PC-3 (cell line): ENCODE measurements around the gene CRLF1. TPM values are rescaled to one million over a fixed set of nuclear protein-coding genes. Genes with fewer than 3 reads are reported as not detected.

Experiments used
- ATAC-seq: fragments of 200-7000 bp; cut with Tn5 transposase; 2 replicates; pipeline ENCODE4 v1.9.1; 2020; ENCODE audit warnings: mild to moderate bottlenecking, moderate library complexity
- BruUV-seq: library from RNA; stranded (reverse); fragments of 400-500 nt; replicated peaks from 2 replicates; lab custom pipeline; 2021; lab: Mats Ljungman, UMichigan
- CTCF ChIA-PET: fragments of 300-600 bp; sonication (Branson Sonifier 250); formaldehyde crosslinking; loops from one replicate; lab custom pipeline; 2022; ENCODE audit warnings: antibody characterized with exemption; lab: Charles Lee
- POLR2A ChIA-PET: fragments of 300-600 bp; sonication (Branson Sonifier 250); formaldehyde crosslinking; loops from one replicate; lab custom pipeline; 2022; ENCODE audit warnings: antibody characterized with exemption; ENCODE audit not compliant: unreplicated experiment; lab: Charles Lee
- DNase-seq: peaks from one replicate; pipeline ENCODE4 v3.0.0-alpha.2; 2015
- H2AFZ ChIP-seq: fragments of 300-600 bp; sonication (generic); 2 replicates; pipeline ENCODE4 v1.6.0; 2016; ENCODE audit warnings: antibody characterized with exemption, low read length
- H3F3A ChIP-seq: fragments of 300-600 bp; sonication (generic); one replicate; pipeline ENCODE4 v1.6.0; 2017; ENCODE audit warnings: antibody characterized with exemption, low read length, control low read depth, mild to moderate bottlenecking; ENCODE audit not compliant: unreplicated experiment
- H3K27ac ChIP-seq: fragments of 300-600 bp; sonication (generic); 2 replicates; pipeline ENCODE4 v1.5.1; 2016; ENCODE audit warnings: mild to moderate bottlenecking, low read length
- H3K27me3 ChIP-seq: fragments of 300-600 bp; sonication (generic); 2 replicates; pipeline ENCODE4 v1.6.1; 2016; ENCODE audit warnings: low read length, mixed read lengths
- H3K36me3 ChIP-seq: fragments of 300-600 bp; sonication (generic); 2 replicates; pipeline ENCODE4 v1.6.1; 2016; ENCODE audit warnings: low read depth, mixed run types, low read length, mixed read lengths
- H3K4me1 ChIP-seq: fragments of 300-600 bp; sonication (generic); 2 replicates; pipeline ENCODE4 v1.5.1; 2016; ENCODE audit warnings: low read length; ENCODE audit not compliant: insufficient read depth
- H3K4me2 ChIP-seq: fragments of 300-600 bp; sonication (generic); 2 replicates; pipeline ENCODE4 v1.6.0; 2016; ENCODE audit warnings: low read length
- H3K4me3 ChIP-seq: fragments of 300-600 bp; sonication (generic); 2 replicates; pipeline ENCODE4 v1.5.1; 2016; ENCODE audit warnings: mild to moderate bottlenecking, low read length, mixed read lengths
- H3K79me2 ChIP-seq: fragments of 300-600 bp; sonication (generic); 2 replicates; pipeline ENCODE4 v1.6.1; 2017; ENCODE audit warnings: low read length, mixed read lengths
- H3K9ac ChIP-seq: fragments of 300-600 bp; sonication (generic); 2 replicates; pipeline ENCODE4 v1.6.0; 2016; ENCODE audit warnings: mild to moderate bottlenecking, low read length
- H3K9me2 ChIP-seq: fragments of 300-600 bp; sonication (generic); replicated peaks from 2 replicates; pipeline ENCODE4 v1.6.1; 2016; ENCODE audit warnings: mixed run types, low read length, mixed read lengths
- H3K9me3 ChIP-seq: fragments of 300-600 bp; sonication (generic); 2 replicates; pipeline ENCODE4 v1.6.1; 2016; ENCODE audit warnings: low read length, mixed read lengths
- H4K20me1 ChIP-seq: fragments of 300-600 bp; sonication (generic); 2 replicates; pipeline ENCODE4 v1.6.1; 2016; ENCODE audit warnings: low read length, mixed read lengths
- EZH2 ChIP-seq: fragments of 300-600 bp; sonication (generic); IDR thresholded peaks from one replicate; pipeline ENCODE4 v1.6.1; 2017; ENCODE audit warnings: antibody characterized with exemption, mild to moderate bottlenecking, low read length; ENCODE audit not compliant: unreplicated experiment
- EZH2phosphoT487 ChIP-seq: fragments of 300-600 bp; sonication (generic); IDR thresholded peaks from 2 replicates; pipeline ENCODE4 v1.6.1; 2018; ENCODE audit warnings: mild to moderate bottlenecking, antibody characterized with exemption, low read length, borderline replicate concordance
- intact Hi-C: fragments of 100-400 bp; cut with micrococcal nuclease; formaldehyde crosslinking; loops from 2 replicates; pipeline ENCODE4 v1.9.0; 2023
- total RNA-seq: library from RNA; depleted of rRNA; stranded (reverse); fragments of >200 nt; gene quantifications from 2 replicates; pipeline ENCODE4 v1.2.3, GENCODE V29; 2014
- TF ChIP-seq, protein P1 (sequence below): fragments of 300-600 bp; sonication (generic); conservative IDR thresholded peaks from 2 replicates; pipeline ENCODE4 v1.5.1; 2017; ENCODE audit warnings: antibody characterized with exemption, low read depth, mild to moderate bottlenecking, low read length

CRLF1 gene
- total RNA-seq, 1 experiment from 2014 or later, result 2.6 TPM

GRCh38 chr19:18648973-18649315 is 42.3 kb upstream of the CRLF1 start:
- H3K4me3 ChIP-seq, result no peak overlapping the region
- intact Hi-C loops, result no loop called here

DNA sequence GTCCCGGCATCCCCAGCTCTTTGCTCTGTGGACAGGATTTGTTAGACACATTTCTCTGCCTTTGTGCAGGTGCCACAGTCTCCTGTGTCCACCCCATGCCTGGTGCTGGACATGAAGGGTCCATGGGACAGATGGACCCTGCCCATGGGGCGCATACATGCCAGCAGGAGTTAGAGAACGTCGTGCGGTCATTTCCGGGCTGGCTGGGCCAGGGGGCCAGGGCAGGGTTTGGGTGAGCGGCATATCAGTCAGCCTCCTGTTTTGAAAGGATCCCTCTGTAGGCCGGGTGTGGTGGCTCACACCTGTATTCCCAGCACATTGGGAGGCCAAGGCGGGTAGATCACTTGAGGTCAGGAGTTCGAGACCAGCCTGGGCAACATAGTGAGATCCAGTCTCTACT is 41.2 kb upstream of the CRLF1 start:
- H3K36me3 ChIP-seq, result no peaks in the 10 kb centered on the region
- no peak for ATAC-seq
- TF ChIP-seq EZH2 (no peak), EZH2phosphoT487 (no peak)
- TF ChIP-seq, protein P1, sequence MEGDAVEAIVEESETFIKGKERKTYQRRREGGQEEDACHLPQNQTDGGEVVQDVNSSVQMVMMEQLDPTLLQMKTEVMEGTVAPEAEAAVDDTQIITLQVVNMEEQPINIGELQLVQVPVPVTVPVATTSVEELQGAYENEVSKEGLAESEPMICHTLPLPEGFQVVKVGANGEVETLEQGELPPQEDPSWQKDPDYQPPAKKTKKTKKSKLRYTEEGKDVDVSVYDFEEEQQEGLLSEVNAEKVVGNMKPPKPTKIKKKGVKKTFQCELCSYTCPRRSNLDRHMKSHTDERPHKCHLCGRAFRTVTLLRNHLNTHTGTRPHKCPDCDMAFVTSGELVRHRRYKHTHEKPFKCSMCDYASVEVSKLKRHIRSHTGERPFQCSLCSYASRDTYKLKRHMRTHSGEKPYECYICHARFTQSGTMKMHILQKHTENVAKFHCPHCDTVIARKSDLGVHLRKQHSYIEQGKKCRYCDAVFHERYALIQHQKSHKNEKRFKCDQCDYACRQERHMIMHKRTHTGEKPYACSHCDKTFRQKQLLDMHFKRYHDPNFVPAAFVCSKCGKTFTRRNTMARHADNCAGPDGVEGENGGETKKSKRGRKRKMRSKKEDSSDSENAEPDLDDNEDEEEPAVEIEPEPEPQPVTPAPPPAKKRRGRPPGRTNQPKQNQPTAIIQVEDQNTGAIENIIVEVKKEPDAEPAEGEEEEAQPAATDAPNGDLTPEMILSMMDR, result no peak
- no peaks in the 10 kb centered on the region for H3K9me2 ChIP-seq
- H3K9me3 ChIP-seq, result no peaks in the 10 kb centered on the region
- peaks cover 23% of the 10 kb centered on the region for H3K79me2 ChIP-seq
- H2AFZ ChIP-seq, result no peak overlapping the region
- H3K4me2 ChIP-seq, result no peak overlapping the region
- H4K20me1 ChIP-seq, result peaks cover 6% of the 10 kb centered on the region; the same call in 1 of the 2 replicates
- DNase-seq, result no peak
- H3K4me3 ChIP-seq, result no peak overlapping the region
- no peaks in the 10 kb centered on the region for H3F3A ChIP-seq
- no peaks in the 10 kb centered on the region for H3K4me1 ChIP-seq
- POLR2A ChIA-PET, result no interaction called here
- intact Hi-C loops, result no loop called here
- CTCF ChIA-PET, result no interaction called here
- H3K9ac ChIP-seq, result no peak overlapping the region
- H3K27me3 ChIP-seq, result no peaks in the 10 kb centered on the region
- BruUV-seq, result no TSS peak
- no peak overlapping the region for H3K27ac ChIP-seq

More at GRCh38 chr19:18648973-18649315, 42.3 kb upstream of the CRLF1 start:
- no peak overlapping the region for H3K9ac ChIP-seq
- no peaks in the 10 kb centered on the region for H3K27me3 ChIP-seq
- no peak for TF ChIP-seq EZH2
- TF ChIP-seq, protein P1, result no peak
- TF ChIP-seq EZH2phosphoT487, result no peak
- H4K20me1 ChIP-seq, result peaks cover 5% of the 10 kb centered on the region; the same call in 1 of the 2 replicates
- no peaks in the 10 kb centered on the region for H3K9me2 ChIP-seq
- no peak overlapping the region for H3K27ac ChIP-seq
- BruUV-seq, result no TSS peak
- H3K4me1 ChIP-seq, result no peaks in the 10 kb centered on the region
- H3F3A ChIP-seq, result no peaks in the 10 kb centered on the region
- POLR2A ChIA-PET, result no interaction called here
- no peaks in the 10 kb centered on the region for H3K9me3 ChIP-seq
- no peak overlapping the region for H2AFZ ChIP-seq
- H3K79me2 ChIP-seq, result peaks cover 20% of the 10 kb centered on the region
- DNase-seq, result no peak
- H3K36me3 ChIP-seq, result no peaks in the 10 kb centered on the region
- no peak for ATAC-seq
- CTCF ChIA-PET, result no interaction called here
- H3K4me2 ChIP-seq, result no peak overlapping the region

GRCh38 chr19:18647371-18647767 is 40.8 kb upstream of the CRLF1 start:
- intact Hi-C loops, result no loop called here
- TF ChIP-seq EZH2, result no peak
- TF ChIP-seq, protein P1, result no peak
- TF ChIP-seq EZH2phosphoT487, result no peak
- ChIA-PET POLR2A (no interaction called here), CTCF (no interaction called here)
- no peak overlapping the region for H3K4me2 ChIP-seq
- H3F3A ChIP-seq, result no peaks in the 10 kb centered on the region
- no peak overlapping the region for H3K9ac ChIP-seq
- BruUV-seq, result no TSS peak
- H3K9me3 ChIP-seq, result no peaks in the 10 kb centered on the region
- no peaks in the 10 kb centered on the region for H3K9me2 ChIP-seq
- no peaks in the 10 kb centered on the region for H3K27me3 ChIP-seq
- no peak overlapping the region for H3K27ac ChIP-seq
- H3K4me3 ChIP-seq, result no peak overlapping the region
- peaks cover 23% of the 10 kb centered on the region for H3K79me2 ChIP-seq
- ATAC-seq (no peak), DNase-seq (no peak)
- H4K20me1 ChIP-seq, result peaks cover 6% of the 10 kb centered on the region; the same call in 1 of the 2 replicates
- no peaks in the 10 kb centered on the region for H3K4me1 ChIP-seq
- H3K36me3 ChIP-seq, result no peaks in the 10 kb centered on the region
- no peak overlapping the region for H2AFZ ChIP-seq
